ENCODE results near the gene CLDN4. TPM values are rescaled to one million over a fixed set of nuclear protein-coding genes. Genes with fewer than 3 reads are reported as not detected.

Gene CLDN4
- total and polyA plus RNA-seq, 9 of the 15 experiments (the other 6 are each of a cell fraction or from before 2014, with no cell fraction given), result 0.05 to 0.60 (median 0.06) TPM; not detected in 3

DNA sequence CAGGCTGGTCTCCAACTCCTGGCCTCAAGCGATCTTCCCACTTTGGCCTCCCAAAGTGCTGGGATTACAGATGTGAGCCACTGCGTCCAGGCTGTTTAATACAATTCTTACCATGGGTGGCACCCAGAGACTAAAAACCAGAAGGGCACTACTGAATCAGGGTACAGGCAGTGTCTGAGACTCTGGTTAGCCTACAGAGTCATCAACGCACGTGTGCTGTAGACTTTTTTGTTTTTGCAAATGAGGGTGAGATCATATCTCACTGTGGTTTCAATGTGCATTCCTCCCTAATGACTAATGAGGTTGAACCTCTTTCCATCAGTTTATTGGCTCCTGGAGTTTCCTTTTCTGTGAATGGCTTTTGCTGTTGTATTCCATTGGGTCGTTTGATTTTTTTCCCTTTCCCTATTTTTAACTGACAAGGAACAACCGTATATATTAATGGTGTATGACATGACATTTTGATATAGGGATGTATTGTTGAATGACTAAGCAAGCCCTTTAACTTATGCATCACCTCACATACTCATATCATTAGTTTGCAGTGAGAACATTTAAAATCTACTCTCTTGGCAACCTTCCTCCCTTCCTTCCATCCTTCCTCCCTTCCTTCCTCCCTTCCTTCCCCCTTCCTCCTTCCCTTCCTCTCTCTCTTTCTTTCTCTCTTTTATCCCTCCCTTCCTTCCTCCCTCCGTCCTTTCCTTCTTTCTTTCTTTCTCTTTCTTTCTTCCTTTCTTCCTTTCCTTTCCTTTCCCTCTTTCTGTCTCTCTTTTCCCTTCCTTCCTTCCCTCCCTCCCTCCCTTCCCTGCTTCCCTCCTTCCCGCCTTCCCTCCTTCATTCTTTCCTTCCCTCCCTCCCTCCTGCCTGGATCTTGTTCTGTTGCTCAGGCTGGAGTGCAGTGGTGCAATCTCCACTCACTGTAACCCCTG, 20.9 kb downstream of the CLDN4 start (continued):
- TF ChIP-seq ZNF174 (CRISPR knock-in tag; IDR thresholded peaks at IDR 0.05) (no peak), L3MBTL2 (IDR thresholded peaks at IDR 0.05) (peak; percentile 73; the same call in 1 of the 2 replicates), BRD9 (IDR thresholded peaks at IDR 0.05; ENCODE audit: low read depth, partially characterized antibody) (no peak), TEAD2 (tag; IDR thresholded peaks at IDR 0.05) (peak; percentile 90; the same call in 1 of the 2 replicates), ZNF696 (CRISPR knock-in tag; conservative IDR thresholded peaks at IDR 0.05) (no peak), DDX20 (tag; IDR thresholded peaks at IDR 0.05; ENCODE audit: low read depth) (no peak), GTF2E2 (tag; IDR thresholded peaks at IDR 0.05) (no peak), STAG1 (CRISPR knock-in tag; IDR thresholded peaks at IDR 0.05; ENCODE audit: borderline replicate concordance) (no peak), PHF20 (IDR thresholded peaks at IDR 0.05; ENCODE audit: partially characterized antibody) (no peak), ZNF274 (IDR thresholded peaks at IDR 0.05; ENCODE audit: borderline replicate concordance, low read depth, low read length) (no peak), CREB1 (IDR thresholded peaks at IDR 0.05) (no peak), CREB1 (CRISPR knock-in tag; IDR thresholded peaks at IDR 0.05) (0 out of 2 replicates have a peak, but pooled peaks have one; percentile 7), ZNF197 (CRISPR knock-in tag; IDR thresholded peaks at IDR 0.05; ENCODE audit: low read depth) (no peak), GABPB1 (CRISPR knock-in tag; IDR thresholded peaks at IDR 0.05) (no peak), MBD2 (IDR thresholded peaks at IDR 0.05; ENCODE audit: borderline replicate concordance, low read depth) (no peak), OTX1 (CRISPR knock-in tag; IDR thresholded peaks at IDR 0.05) (no peak), HSF4 (CRISPR knock-in tag; IDR thresholded peaks at IDR 0.05; ENCODE audit: borderline replicate concordance) (no peak), ZNF224 (CRISPR knock-in tag; IDR thresholded peaks at IDR 0.05) (no peak), GATAD2A (IDR thresholded peaks at IDR 0.05) (0 out of 2 replicates have a peak, but pooled peaks have one; percentile 23), ZNF133 (CRISPR knock-in tag; IDR thresholded peaks at IDR 0.05) (no peak), ZNF589 (CRISPR knock-in tag; IDR thresholded peaks at IDR 0.05; ENCODE audit: low read depth) (no peak)
- TF ChIP-seq, protein P1, sequence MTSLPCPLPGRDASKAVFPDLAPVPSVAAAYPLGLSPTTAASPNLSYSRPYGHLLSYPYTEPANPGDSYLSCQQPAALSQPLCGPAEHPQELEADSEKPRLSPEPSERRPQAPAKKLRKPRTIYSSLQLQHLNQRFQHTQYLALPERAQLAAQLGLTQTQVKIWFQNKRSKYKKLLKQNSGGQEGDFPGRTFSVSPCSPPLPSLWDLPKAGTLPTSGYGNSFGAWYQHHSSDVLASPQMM (CRISPR knock-in tag; IDR thresholded peaks at IDR 0.05), result no peak
- TF ChIP-seq, protein P2, sequence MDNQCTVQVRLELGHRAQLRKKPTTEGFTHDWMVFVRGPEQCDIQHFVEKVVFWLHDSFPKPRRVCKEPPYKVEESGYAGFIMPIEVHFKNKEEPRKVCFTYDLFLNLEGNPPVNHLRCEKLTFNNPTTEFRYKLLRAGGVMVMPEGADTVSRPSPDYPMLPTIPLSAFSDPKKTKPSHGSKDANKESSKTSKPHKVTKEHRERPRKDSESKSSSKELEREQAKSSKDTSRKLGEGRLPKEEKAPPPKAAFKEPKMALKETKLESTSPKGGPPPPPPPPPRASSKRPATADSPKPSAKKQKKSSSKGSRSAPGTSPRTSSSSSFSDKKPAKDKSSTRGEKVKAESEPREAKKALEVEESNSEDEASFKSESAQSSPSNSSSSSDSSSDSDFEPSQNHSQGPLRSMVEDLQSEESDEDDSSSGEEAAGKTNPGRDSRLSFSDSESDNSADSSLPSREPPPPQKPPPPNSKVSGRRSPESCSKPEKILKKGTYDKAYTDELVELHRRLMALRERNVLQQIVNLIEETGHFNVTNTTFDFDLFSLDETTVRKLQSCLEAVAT (IDR thresholded peaks at IDR 0.05), result peak in 1 of 2 experiments; percentile 98; a peak in 2 of 4 replicates
- TF ChIP-seq, protein P3, sequence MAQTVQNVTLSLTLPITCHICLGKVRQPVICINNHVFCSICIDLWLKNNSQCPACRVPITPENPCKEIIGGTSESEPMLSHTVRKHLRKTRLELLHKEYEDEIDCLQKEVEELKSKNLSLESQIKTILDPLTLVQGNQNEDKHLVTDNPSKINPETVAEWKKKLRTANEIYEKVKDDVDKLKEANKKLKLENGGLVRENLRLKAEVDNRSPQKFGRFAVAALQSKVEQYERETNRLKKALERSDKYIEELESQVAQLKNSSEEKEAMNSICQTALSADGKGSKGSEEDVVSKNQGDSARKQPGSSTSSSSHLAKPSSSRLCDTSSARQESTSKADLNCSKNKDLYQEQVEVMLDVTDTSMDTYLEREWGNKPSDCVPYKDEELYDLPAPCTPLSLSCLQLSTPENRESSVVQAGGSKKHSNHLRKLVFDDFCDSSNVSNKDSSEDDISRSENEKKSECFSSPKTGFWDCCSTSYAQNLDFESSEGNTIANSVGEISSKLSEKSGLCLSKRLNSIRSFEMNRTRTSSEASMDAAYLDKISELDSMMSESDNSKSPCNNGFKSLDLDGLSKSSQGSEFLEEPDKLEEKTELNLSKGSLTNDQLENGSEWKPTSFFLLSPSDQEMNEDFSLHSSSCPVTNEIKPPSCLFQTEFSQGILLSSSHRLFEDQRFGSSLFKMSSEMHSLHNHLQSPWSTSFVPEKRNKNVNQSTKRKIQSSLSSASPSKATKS (CRISPR knock-in tag; IDR thresholded peaks at IDR 0.05), result no peak
- TF ChIP-seq, protein P4, sequence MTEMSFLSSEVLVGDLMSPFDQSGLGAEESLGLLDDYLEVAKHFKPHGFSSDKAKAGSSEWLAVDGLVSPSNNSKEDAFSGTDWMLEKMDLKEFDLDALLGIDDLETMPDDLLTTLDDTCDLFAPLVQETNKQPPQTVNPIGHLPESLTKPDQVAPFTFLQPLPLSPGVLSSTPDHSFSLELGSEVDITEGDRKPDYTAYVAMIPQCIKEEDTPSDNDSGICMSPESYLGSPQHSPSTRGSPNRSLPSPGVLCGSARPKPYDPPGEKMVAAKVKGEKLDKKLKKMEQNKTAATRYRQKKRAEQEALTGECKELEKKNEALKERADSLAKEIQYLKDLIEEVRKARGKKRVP (CRISPR knock-in tag; IDR thresholded peaks at IDR 0.05), result no peak

Data from K562 (cell line).